ENCODE measurements around the gene EOMES. TPM values are rescaled to one million over a fixed set of nuclear protein-coding genes. Genes with fewer than 3 reads are reported as not detected.
"Not testable (repeated sequence)": the region's sequence is repeated elsewhere in the genome, so short reads cannot be mapped to it uniquely, and the experiment has no call there.

Gene EOMES
- polyA plus RNA-seq (2011; rRNA removed) (not detected in 2 replicates), polyA minus RNA-seq (2011; rRNA and poly(A)+ RNA removed) (not detected in 2 replicates)

DNA sequence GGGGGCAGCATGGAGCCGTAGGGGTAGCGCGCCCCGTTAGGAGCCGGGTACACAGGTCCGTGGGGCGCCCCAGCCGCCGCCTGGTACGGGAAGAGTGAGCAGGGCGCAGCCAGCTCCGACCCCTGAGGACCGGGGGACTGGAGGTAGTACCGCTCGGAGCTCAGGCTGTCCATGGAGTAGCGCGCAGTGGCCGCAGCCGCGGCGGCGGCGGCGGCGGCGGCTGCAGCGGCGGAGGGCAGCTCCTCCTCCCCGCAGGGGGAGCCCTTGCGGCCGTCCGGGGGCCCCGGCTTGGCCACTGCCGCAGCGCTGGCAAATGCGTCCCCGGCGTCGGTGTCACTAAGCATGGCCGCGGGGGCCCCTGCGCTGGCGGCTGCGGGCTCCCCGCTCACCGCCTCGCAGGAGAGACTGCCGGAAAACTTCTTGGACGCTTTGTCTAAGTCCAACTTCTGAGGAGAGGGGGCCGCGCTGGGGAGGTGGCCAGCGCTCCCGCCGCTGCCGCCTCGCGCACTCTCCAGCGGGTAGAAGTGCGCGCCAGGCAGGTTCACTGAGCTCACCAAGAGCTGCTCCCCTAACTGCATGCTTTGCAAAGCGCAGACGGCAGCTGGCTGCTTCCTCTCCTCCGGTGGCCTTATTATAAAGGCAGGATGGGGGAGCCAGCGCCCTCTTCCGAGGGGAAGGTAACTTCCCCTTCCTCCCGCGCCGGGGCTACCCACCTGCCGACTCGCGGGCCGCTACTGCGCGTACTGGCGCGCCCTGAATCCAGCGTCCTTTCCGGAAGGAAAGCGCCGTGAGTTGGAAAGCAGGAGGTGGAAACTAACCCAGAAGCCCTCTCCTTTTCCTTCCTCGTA is at the start of gene EOMES:
EOMES (minus strand) TSS at position 607 of the 848 bp plus-strand sequence; CDS start at position 578, 29 bp downstream.
- CTCF ChIA-PET: interaction anchor here (1.4 to 3.6 kb wide), 2 partner anchors 9 kb away, joined by 3 to 20 read pairs; no protein-coding TSS in a partner anchor
- Histone ChIP-seq H3K27me3 (ENCODE audit: control insufficient read depth, insufficient read depth, low read length) (peaks cover 57% of the 10 kb centered on the region), H3K36me3 (ENCODE audit: control insufficient read depth, insufficient read depth, low read length) (no peaks in the 10 kb centered on the region), H3K4me3 (ENCODE audit: low read depth, low read length) (no peak within 1 kb of the TSS)
- TF ChIP-seq, protein P1, sequence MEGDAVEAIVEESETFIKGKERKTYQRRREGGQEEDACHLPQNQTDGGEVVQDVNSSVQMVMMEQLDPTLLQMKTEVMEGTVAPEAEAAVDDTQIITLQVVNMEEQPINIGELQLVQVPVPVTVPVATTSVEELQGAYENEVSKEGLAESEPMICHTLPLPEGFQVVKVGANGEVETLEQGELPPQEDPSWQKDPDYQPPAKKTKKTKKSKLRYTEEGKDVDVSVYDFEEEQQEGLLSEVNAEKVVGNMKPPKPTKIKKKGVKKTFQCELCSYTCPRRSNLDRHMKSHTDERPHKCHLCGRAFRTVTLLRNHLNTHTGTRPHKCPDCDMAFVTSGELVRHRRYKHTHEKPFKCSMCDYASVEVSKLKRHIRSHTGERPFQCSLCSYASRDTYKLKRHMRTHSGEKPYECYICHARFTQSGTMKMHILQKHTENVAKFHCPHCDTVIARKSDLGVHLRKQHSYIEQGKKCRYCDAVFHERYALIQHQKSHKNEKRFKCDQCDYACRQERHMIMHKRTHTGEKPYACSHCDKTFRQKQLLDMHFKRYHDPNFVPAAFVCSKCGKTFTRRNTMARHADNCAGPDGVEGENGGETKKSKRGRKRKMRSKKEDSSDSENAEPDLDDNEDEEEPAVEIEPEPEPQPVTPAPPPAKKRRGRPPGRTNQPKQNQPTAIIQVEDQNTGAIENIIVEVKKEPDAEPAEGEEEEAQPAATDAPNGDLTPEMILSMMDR (IDR thresholded peaks at IDR 0.05; ENCODE audit: insufficient read depth, low read depth, low read length): 0 out of 2 replicates have a peak, but pooled peaks have one; percentile 3
- DNase-seq (ENCODE audit: low read depth): no peak
- POLR2A ChIA-PET: no interaction called here

DNA sequence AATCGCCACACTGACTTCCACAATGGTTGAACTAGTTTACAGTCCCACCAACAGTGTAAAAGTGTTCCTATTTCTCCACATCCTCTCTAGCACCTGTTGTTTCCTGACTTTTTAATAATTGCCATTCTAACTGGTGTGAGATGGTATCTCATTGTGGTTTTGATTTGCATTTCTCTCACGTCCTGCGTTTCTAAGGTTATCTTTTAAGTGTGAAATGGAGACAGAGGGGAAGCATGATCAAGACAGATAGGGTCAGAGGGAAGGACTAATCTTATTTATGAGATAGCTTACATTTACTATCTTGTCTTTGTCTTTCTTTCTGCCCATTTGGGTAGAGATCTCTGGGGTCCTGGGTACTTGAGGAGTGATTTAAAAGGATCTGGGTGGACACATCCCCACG is 48.3 kb upstream of the EOMES start:
- H3K4me3 ChIP-seq (ENCODE audit: low read depth, low read length); H3K36me3 ChIP-seq (ENCODE audit: control insufficient read depth, insufficient read depth, low read length); POLR2A ChIA-PET; DNase-seq (ENCODE audit: low read depth); H3K27me3 ChIP-seq (ENCODE audit: control insufficient read depth, insufficient read depth, low read length); CTCF ChIA-PET: not testable (repeated sequence)

DNA sequence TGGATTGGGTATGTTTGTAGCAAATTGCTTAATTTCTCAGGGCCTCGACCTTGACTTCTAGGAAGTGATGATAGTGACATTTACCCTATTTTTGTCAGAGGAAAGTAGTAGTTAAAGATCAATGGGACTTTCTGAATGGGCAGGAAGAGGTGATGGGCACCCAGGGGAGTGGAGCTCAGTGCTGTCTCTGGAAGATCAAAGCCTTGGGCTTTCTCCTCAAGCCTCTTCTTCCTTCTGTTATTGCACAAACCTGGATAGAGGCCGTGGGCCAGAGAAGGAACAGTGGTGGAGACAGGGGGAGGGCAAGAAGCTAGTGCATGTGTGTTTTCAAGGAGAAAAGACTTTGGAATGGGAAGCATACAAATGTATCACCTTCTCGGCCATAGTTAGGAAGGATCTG is 44.9 kb upstream of the EOMES start:
- ChIA-PET POLR2A (no interaction called here), CTCF (interaction anchor here (0.6 kb wide), 1 partner anchor 50 kb away, joined by 3 read pairs; no protein-coding TSS in a partner anchor)
- TF ChIP-seq, protein P1 (IDR thresholded peaks at IDR 0.05; ENCODE audit: insufficient read depth, low read depth, low read length): no peak
- Histone ChIP-seq H3K4me3 (ENCODE audit: low read depth, low read length) (no peak overlapping the region), H3K27me3 (ENCODE audit: control insufficient read depth, insufficient read depth, low read length) (no peaks in the 10 kb centered on the region), H3K36me3 (ENCODE audit: control insufficient read depth, insufficient read depth, low read length) (no peaks in the 10 kb centered on the region)
- no peak for DNase-seq (ENCODE audit: low read depth)

DNA sequence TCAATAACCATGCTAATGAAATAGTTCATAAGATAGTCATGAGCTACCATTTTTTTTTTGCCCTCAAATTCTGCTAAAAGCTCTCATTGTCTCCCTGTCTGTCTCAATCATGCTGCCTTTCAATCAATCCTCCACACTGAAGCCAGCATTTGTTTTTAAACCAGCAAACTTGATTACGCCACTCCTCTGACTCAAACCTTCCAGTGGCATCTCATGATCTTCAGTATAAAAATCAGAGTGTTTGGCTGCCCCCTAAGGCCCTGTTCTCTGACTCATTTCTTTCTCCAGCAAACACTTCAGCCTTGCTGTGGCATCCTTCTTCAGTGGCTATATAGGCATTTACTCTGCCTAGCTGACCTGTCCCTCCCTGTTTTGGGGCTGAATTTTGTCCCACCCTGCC is 36.0 kb upstream of the EOMES start:
- TF ChIP-seq, protein P1 (IDR thresholded peaks at IDR 0.05; ENCODE audit: insufficient read depth, low read depth, low read length): no peak
- H3K27me3 ChIP-seq (ENCODE audit: control insufficient read depth, insufficient read depth, low read length): no peaks in the 10 kb centered on the region
- no peaks in the 10 kb centered on the region for H3K36me3 ChIP-seq (ENCODE audit: control insufficient read depth, insufficient read depth, low read length)
- DNase-seq (ENCODE audit: low read depth): peak; percentile 15
- CTCF ChIA-PET: interaction anchor here (0.9 kb wide), 1 partner anchor 10 kb away, joined by 3 read pairs; no protein-coding TSS in a partner anchor
- no peak overlapping the region for H3K4me3 ChIP-seq (ENCODE audit: low read depth, low read length)
- POLR2A ChIA-PET: no interaction called here

DNA sequence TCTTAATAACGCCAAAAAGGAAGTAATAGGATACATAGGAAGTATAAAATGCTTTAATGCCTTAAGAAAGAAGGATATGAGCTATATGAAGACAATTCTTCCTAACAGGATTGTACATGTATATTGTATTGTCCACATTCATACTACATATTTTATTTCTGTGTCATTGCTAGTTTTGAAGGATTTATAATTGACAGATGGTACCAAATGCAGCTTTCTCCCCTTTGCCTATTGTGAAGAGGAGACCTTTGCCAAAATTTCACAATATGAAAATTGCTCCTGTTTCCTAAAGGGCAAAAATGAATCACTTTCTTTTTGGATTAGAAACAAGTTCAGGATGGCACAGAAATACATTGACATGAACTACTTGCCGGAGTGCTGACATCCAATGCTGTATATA is 34.8 kb upstream of the EOMES start:
- POLR2A ChIA-PET: no interaction called here
- CTCF ChIA-PET: interaction anchor here (1.1 kb wide), 1 partner anchor 45 kb away, joined by 4 read pairs; no protein-coding TSS in a partner anchor
- no peak overlapping the region for H3K4me3 ChIP-seq (ENCODE audit: low read depth, low read length)
- H3K36me3 ChIP-seq (ENCODE audit: control insufficient read depth, insufficient read depth, low read length): no peaks in the 10 kb centered on the region
- no peak for DNase-seq (ENCODE audit: low read depth)
- no peaks in the 10 kb centered on the region for H3K27me3 ChIP-seq (ENCODE audit: control insufficient read depth, insufficient read depth, low read length)
- TF ChIP-seq, protein P1 (IDR thresholded peaks at IDR 0.05; ENCODE audit: insufficient read depth, low read depth, low read length): no peak

All from BJ (cell line).